ENCODE results near the gene POU6F2.

DNA sequence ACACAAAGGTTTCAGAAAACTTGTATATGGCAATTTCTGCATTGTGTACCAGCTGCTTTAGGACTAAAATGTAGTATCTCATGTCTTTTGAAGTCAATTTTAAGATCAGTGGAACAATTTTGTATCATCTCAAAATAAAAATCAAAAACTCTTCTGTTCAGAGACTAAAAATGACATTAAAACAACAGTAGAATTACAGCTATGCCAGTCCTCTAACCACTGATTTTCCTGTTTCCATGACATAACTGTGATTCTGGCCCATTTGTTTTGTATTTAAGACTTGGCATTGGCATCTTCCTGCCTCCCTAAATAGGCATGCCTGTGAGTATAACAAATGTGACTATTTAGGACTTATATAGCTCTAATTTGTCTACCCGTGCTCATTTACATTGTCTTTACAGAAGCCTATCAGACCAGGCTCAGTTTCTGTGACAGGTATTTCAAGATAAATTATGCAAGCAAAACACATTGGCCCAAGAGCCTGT, 39.7 kb upstream of the POU6F2 start:
- TF ChIP-seq CTCF (conservative IDR thresholded peaks at IDR 0.05; ENCODE audit: low read depth, low read length) (no peak), EZH2 (IDR thresholded peaks at IDR 0.05; ENCODE audit: low read length, unreplicated experiment) (no peak), EZH2phosphoT487 (IDR thresholded peaks at IDR 0.05; ENCODE audit: borderline replicate concordance, low read length) (no peak)

Data from PC-3 (cell line).